Erythroblast (primary cell): ENCODE results near the gene HMGA1.
A peak's percentile ranks its signal among the peaks of the same experiment; 100 is the strongest.
"Not testable (repeated sequence)": the region's sequence is repeated elsewhere in the genome, so short reads cannot be mapped to it uniquely, and the experiment has no call there.

Experiments used
- DNase-seq, 2 experiments: peaks; one replicate each; lab custom pipeline; 2025; lab: John Stamatoyannopoulos, UW
- GATA1 ChIP-seq: IDR thresholded peaks from 2 replicates; pipeline ENCODE4 v1.6.1; 2011; ENCODE audit warnings: low read depth, mild to moderate bottlenecking, control low read depth, low read length, moderate library complexity
- POLR2A ChIP-seq: IDR thresholded peaks from 2 replicates; pipeline ENCODE4 v1.6.1; 2011; ENCODE audit warnings: mild to moderate bottlenecking, low read length

Gene HMGA1

GRCh38 chr6:34247481-34248197 lies 11.0 kb downstream of the HMGA1 start:
- TF ChIP-seq POLR2A (no peak), GATA1 (no peak)
- DNase-seq = peak; percentile 44 to 62

GRCh38 chr6:34248198-34248726 lies 11.6 kb downstream of the HMGA1 start:
- TF ChIP-seq GATA1 (no peak), POLR2A (no peak)
- DNase-seq = peak; percentile 65 to 75

- TF ChIP-seq POLR2A (peak; percentile 66), GATA1 (no peak)
- peak; percentile 95 to 98 for DNase-seq
Observed at GRCh38 chr6:34248727-34249468, 12.2 kb downstream of the HMGA1 start, which contains the start of gene SMIM29. Gene SMIM29, minus strand, starts transcription at chr6:34249006. Its CDS starts 1,215 bp downstream, at chr6:34247791.

- TF ChIP-seq GATA1 (no peak), POLR2A (no peak)
- no peak for DNase-seq
Observed at GRCh38 chr6:34249469-34250261, 13.0 kb downstream of the HMGA1 start.

GRCh38 chr6:34252395-34252794 lies 15.7 kb downstream of the HMGA1 start:
- DNase-seq = not testable (repeated sequence)

GRCh38 chr6:34259529-34260069 lies 22.9 kb downstream of the HMGA1 start:
- TF ChIP-seq POLR2A (no peak), GATA1 (no peak)

GRCh38 chr6:34260576-34261267 lies 24.0 kb downstream of the HMGA1 start:
- TF ChIP-seq GATA1 (no peak), POLR2A (no peak)
- DNase-seq = no peak

More at GRCh38 chr6:34259529-34260069, 22.9 kb downstream of the HMGA1 start:
- DNase-seq = no peak

- DNase-seq = not testable (repeated sequence)
Observed at GRCh38 chr6:34263484-34263883, 26.8 kb downstream of the HMGA1 start.

- DNase-seq = no peak
- no peak for TF ChIP-seq GATA1
- TF ChIP-seq POLR2A = no peak
Observed at GRCh38 chr6:34267746-34268145, 31.1 kb downstream of the HMGA1 start.

- DNase-seq = not testable (repeated sequence)
Observed at GRCh38 chr6:34269132-34269531, 32.5 kb downstream of the HMGA1 start.

GRCh38 chr6:34269658-34270341 lies 33.1 kb downstream of the HMGA1 start:
- not testable (repeated sequence) for DNase-seq

GRCh38 chr6:34272013-34272926 lies 35.6 kb downstream of the HMGA1 start:
- no peak for TF ChIP-seq GATA1
- no peak for TF ChIP-seq POLR2A
- DNase-seq = no peak
